K562 (cell line): ENCODE measurements around the gene HERC3. TPM values are rescaled to one million over a fixed set of nuclear protein-coding genes. Genes with fewer than 3 reads are reported as not detected.

Experiments
- ATAC-seq: fragments of 200-7000 bp; cut with Tn5 transposase; 3 replicates; pipeline ENCODE4 v1.9.1; 2020; ENCODE audit warnings: moderate library complexity
- BruUV-seq: library from RNA; stranded (reverse); fragments of 400-500 nt; replicated peaks from 2 replicates; lab custom pipeline; 2021; lab: Mats Ljungman, UMichigan
- CTCF ChIA-PET: fragments of 300-600 bp; formaldehyde crosslinking; extraction: SDS; loops from one replicate; lab custom pipeline; 2021; ENCODE audit warnings: low intra/inter-chr PET ratio; lab: Yijun Ruan, JAX
- POLR2A ChIA-PET: fragments of 300-600, 350-650 bp; sonication (Branson Sonifier 250); formaldehyde crosslinking; extraction: SDS; loops from one replicate; lab custom pipeline; 2021; ENCODE audit warnings: antibody characterized with exemption, inconsistent platforms; lab: Yijun Ruan, JAX
- DNase-seq, 4 experiments: peaks; one replicate each; pipeline versions ENCODE4 v3.0.0 to v3.0.0-alpha.2; 2011 to 2018; ENCODE audit warnings: low spot score in 3 of 4, mixed read lengths in 3 of 4; ENCODE audit errors: extremely low read depth in 1 of 4
- FAIRE-seq: peaks from 2 replicates; lab custom pipeline; 2011; peaks lifted over from hg19 to GRCh38; lab: Jason Lieb, UNC
- H2AFZ ChIP-seq: 2 replicates; pipeline ENCODE4 v1.6.0; 2011; ENCODE audit warnings: low read depth, low read length, control low read depth, inconsistent platforms
- H3K27ac ChIP-seq: fragments of 200-600 bp; 3 replicates; pipeline ENCODE4 v1.8.0; 2011; ENCODE audit warnings: low read depth, mild to moderate bottlenecking, control low read depth, inconsistent platforms, low read length, moderate library complexity, mixed read lengths; ENCODE audit errors: extremely low read depth
- H3K27me3 ChIP-seq, 2 experiments: fragments of 300-600 bp in 1 of 2; 2 replicates in 1 of 2; 3 replicates in 1 of 2; pipeline versions ENCODE4 v1.6.0 to v1.8.0; 2011; ENCODE audit warnings: inconsistent platforms in 2 of 2, low read length in 2 of 2, mild to moderate bottlenecking in 1 of 2, mixed read lengths in 1 of 2, moderate library complexity in 1 of 2; ENCODE audit not compliant: control insufficient read depth in 2 of 2, insufficient read depth in 2 of 2
- H3K36me3 ChIP-seq: fragments of 300-600 bp; 3 replicates; pipeline ENCODE4 v1.8.0; 2011; ENCODE audit warnings: mild to moderate bottlenecking, low read length, inconsistent platforms; ENCODE audit not compliant: control insufficient read depth, insufficient read depth
- H3K4me1 ChIP-seq, 2 experiments: fragments of 200-600 bp in 1 of 2; replicated peaks in 1 of 2; 2 replicates in 1 of 2; 3 replicates in 1 of 2; pipeline versions ENCODE4 v1.5.1 to v1.8.0; 2011; ENCODE audit warnings: inconsistent platforms in 2 of 2, low read length in 2 of 2, mild to moderate bottlenecking in 1 of 2, mixed read lengths in 1 of 2, moderate library complexity in 1 of 2; ENCODE audit not compliant: control insufficient read depth in 2 of 2, insufficient read depth in 2 of 2
- H3K4me2 ChIP-seq: 2 replicates; pipeline ENCODE4 v1.6.1; 2011; ENCODE audit warnings: low read length, control low read depth, inconsistent platforms, mixed read lengths; ENCODE audit not compliant: insufficient read depth
- H3K4me3 ChIP-seq: fragments of 200-600 bp; sonication (generic), shearing (Covaris generic); 2 replicates; pipeline ENCODE4 v1.5.1; 2016; ENCODE audit warnings: control low read depth, inconsistent platforms
- H3K79me2 ChIP-seq: fragments of 200-600 bp; 3 replicates; pipeline ENCODE4 v1.8.0; 2011; ENCODE audit warnings: low read length, inconsistent platforms; ENCODE audit not compliant: control insufficient read depth, insufficient read depth
- H3K9ac ChIP-seq, 2 experiments: 2 replicates each; pipeline versions ENCODE4 v1.6.0 to v1.6.1; 2011; ENCODE audit warnings: low read depth in 2 of 2, low read length in 2 of 2, control low read depth in 1 of 2, inconsistent platforms in 1 of 2, mild to moderate bottlenecking in 1 of 2, mixed read lengths in 1 of 2; ENCODE audit not compliant: insufficient read depth in 1 of 2
- H3K9me1 ChIP-seq: one replicate; pipeline ENCODE4 v1.6.0; 2011; ENCODE audit warnings: inconsistent platforms, mild to moderate bottlenecking, low read length, moderate library complexity; ENCODE audit not compliant: control insufficient read depth, insufficient read depth
- H3K9me3 ChIP-seq: replicated peaks from 2 replicates; pipeline ENCODE4 v1.5.1; 2011; ENCODE audit warnings: low read depth, low read length, inconsistent platforms; ENCODE audit not compliant: control insufficient read depth, insufficient read depth
- H4K20me1 ChIP-seq: replicated peaks from 2 replicates; pipeline ENCODE4 v1.6.1; 2011; ENCODE audit warnings: low read length, inconsistent platforms, mixed read lengths; ENCODE audit not compliant: control insufficient read depth, insufficient read depth
- AFF1 ChIP-seq, 2 experiments: fragments of 450-650 bp; IDR thresholded peaks; 2 replicates each; pipeline ENCODE4 v1.6.1; 2018; ENCODE audit warnings: mild to moderate bottlenecking in 2 of 2, low read depth in 1 of 2; ENCODE audit not compliant: partially characterized antibody in 2 of 2
- ELF2 ChIP-seq: fragments of 250-450 bp; sonication (Bioruptor Pico); IDR thresholded peaks from 2 replicates; pipeline ENCODE4 v1.5.0; 2021; ENCODE audit warnings: mild to moderate bottlenecking
- EZH2 ChIP-seq: IDR thresholded peaks from 2 replicates; pipeline ENCODE4 v1.6.1; 2012; ENCODE audit warnings: low read depth, mild to moderate bottlenecking, inconsistent platforms, low read length, borderline replicate concordance
- KAT2B ChIP-seq: IDR thresholded peaks from one replicate; pipeline ENCODE4 v1.6.1; 2012; ENCODE audit warnings: low read depth, mild to moderate bottlenecking, control low read depth, inconsistent platforms, low read length, moderate library complexity
- NCOA6 ChIP-seq: fragments of 450-650 bp; IDR thresholded peaks from 2 replicates; pipeline ENCODE4 v1.6.1; 2017; ENCODE audit warnings: mild to moderate bottlenecking
- NONO ChIP-seq, 2 experiments: fragments of 200-400 bp in 1 of 2; fragments of 450-650 bp in 1 of 2; formaldehyde crosslinking in 1 of 2; IDR thresholded peaks; 2 replicates each; pipeline ENCODE4 v1.6.1; 2017; ENCODE audit warnings: low read depth in 2 of 2, mild to moderate bottlenecking in 2 of 2, moderate library complexity in 2 of 2, low read length in 1 of 2
- NR2C2 ChIP-seq, 2 experiments: fragments of 200-800 bp in 1 of 2; sonication (Bioruptor generic) in 1 of 2; sonication (generic) in 1 of 2; formaldehyde crosslinking in 1 of 2; IDR thresholded peaks; 2 replicates each; pipeline versions ENCODE4 v1.6.1 to v1.8.0; 2016 to 2022; ENCODE audit warnings: mild to moderate bottlenecking in 1 of 2, missing compliant biosample characterization in 1 of 2, missing genetic modification characterization in 1 of 2, missing genetic modification reagents in 1 of 2
- REST ChIP-seq, 2 experiments: fragments of 450-650 bp; formaldehyde crosslinking in 1 of 2; IDR thresholded peaks; 2 replicates each; pipeline versions ENCODE4 v1.4.0 to v1.6.1; 2014 to 2020; ENCODE audit warnings: mild to moderate bottlenecking in 2 of 2, borderline replicate concordance in 1 of 2, low read depth in 1 of 2
- SP1 ChIP-seq: sonication (generic); formaldehyde crosslinking; IDR thresholded peaks from 2 replicates; pipeline ENCODE4 v1.8.1; 2022; ENCODE audit warnings: mild to moderate bottlenecking, missing genetic modification reagents
- STAT5A ChIP-seq: IDR thresholded peaks from 2 replicates; pipeline ENCODE4 v1.6.1; 2012; ENCODE audit warnings: low read length, inconsistent platforms, borderline replicate concordance
- TRIM24 ChIP-seq, 2 experiments: fragments of 450-650 bp; IDR thresholded peaks; 2 replicates each; pipeline ENCODE4 v1.6.1; 2016
- WGBS: fragments of 100-300 bp; shearing (Covaris generic); methylation state at CpG from one replicate; pipeline ENCODE4 v1.1.6; 2016; ENCODE audit warnings: low coverage, mixed read lengths; ENCODE audit not compliant: insufficient coverage; ENCODE audit errors: missing lambda C conversion rate; 5-methylcytosine and 5-hydroxymethylcytosine counted together
- in situ Hi-C: fragments of 300-500 bp; cut with MboI; formaldehyde crosslinking; loops from 4 replicates; pipeline ENCODE4 v1.15.0; 2018; ENCODE audit warnings: inconsistent platforms, mixed read lengths
- intact Hi-C: fragments of 100-400 bp; cut with micrococcal nuclease; formaldehyde crosslinking; loops from 2 replicates; pipeline ENCODE4 v1.14.2; 2022
- polyA plus RNA-seq, 8 experiments: library from polyadenylated mRNA; depleted of rRNA in 4 of 8; stranded (reverse) in 5 of 8; unstranded in 3 of 8; fragments of >200 nt; fragmentation: Nextera tagmentation in 2 of 8; fragmentation: Illumina TruSeq in 1 of 8; extraction: Ambion mirVana in 2 of 8; extraction: Trizol in 1 of 8; gene quantifications; 2 replicates each; pipeline versions ENCODE4 v1.2.1 to v1.2.3, GENCODE V29; 2011 to 2014; ENCODE audit warnings: inconsistent platforms in 1 of 8, missing spikeins in 1 of 8
- total RNA-seq, 7 experiments: library from RNA; depleted of rRNA in 6 of 7; stranded (reverse); fragments of >200 nt in 6 of 7; fragmentation: Illumina TruSeq in 2 of 7; extraction: Trizol in 2 of 7; gene quantifications; 2 replicates each; pipeline versions ENCODE4 v1.2.1 to v1.2.3, GENCODE V29; 2011 to 2021; ENCODE audit warnings: low replicate concordance in 1 of 7

The HERC3 gene
- total and polyA plus RNA-seq, 9 of the 15 experiments (the other 6 are each of a cell fraction or from before 2014, with no cell fraction given) = 1.8 to 13.1 (median 7.6) TPM

- 45% methylated on average over 2 of the region's 2 CpGs for WGBS
- H3K27me3 ChIP-seq = no peaks in the 10 kb centered on the region
- H2AFZ ChIP-seq = no peak overlapping the region
- H3K9ac ChIP-seq = no peak overlapping the region
- ChIA-PET POLR2A (no interaction called here), CTCF (no interaction called here)
- DNase-seq (no peak), ATAC-seq (no peak), FAIRE-seq (no peak)
- H3K36me3 ChIP-seq = no peaks in the 10 kb centered on the region
- H3K4me2 ChIP-seq = no peak overlapping the region
- no peaks in the 10 kb centered on the region for H3K9me1 ChIP-seq
- no TSS peak for BruUV-seq
- no peak overlapping the region for H3K27ac ChIP-seq
- H3K4me3 ChIP-seq = no peak overlapping the region
- no peaks in the 10 kb centered on the region for H4K20me1 ChIP-seq
- no peaks in the 10 kb centered on the region for H3K79me2 ChIP-seq
- in situ Hi-C loops = no loop called here
- no peaks in the 10 kb centered on the region for H3K4me1 ChIP-seq
- intact Hi-C loops = no loop called here
- H3K9me3 ChIP-seq = no peaks in the 10 kb centered on the region
- TF ChIP-seq AFF1 (IDR thresholded peaks at IDR 0.05; ENCODE audit: low read depth in 1 of 2, partially characterized antibody in 2 of 2) = no peak
- no peak for TF ChIP-seq EZH2
- no peak for TF ChIP-seq SP1 (CRISPR knock-in tag)
- no peak for TF ChIP-seq REST (IDR thresholded peaks at IDR 0.05; ENCODE audit: borderline replicate concordance)
- TF ChIP-seq REST (CRISPR knock-in tag; IDR thresholded peaks at IDR 0.05; ENCODE audit: low read depth) = no peak
- TF ChIP-seq NONO (IDR thresholded peaks at IDR 0.05; ENCODE audit: low read depth in 2 of 2, low read length in 1 of 2) = no peak
- TF ChIP-seq ELF2 (CRISPR knock-in tag) = no peak
- TF ChIP-seq TRIM24 (IDR thresholded peaks at IDR 0.05) = no peak
- TF ChIP-seq KAT2B = no peak
- no peak for TF ChIP-seq STAT5A
- no peak for TF ChIP-seq NCOA6
- no peak for TF ChIP-seq NR2C2 (CRISPR knock-in tag; IDR thresholded peaks at IDR 0.05)
- no peak for TF ChIP-seq NR2C2 (tag; IDR thresholded peaks at IDR 0.05)
These were observed 69.5 kb downstream of the HERC3 start for GRCh38 chr4:88661739-88662138.
